Measurements from ENCODE around the gene CENPS. TPM values are rescaled to one million over a fixed set of nuclear protein-coding genes. Genes with fewer than 3 reads are reported as not detected.
A peak's percentile ranks its signal among the peaks of the same experiment; 100 is the strongest.

CENPS gene
- total RNA-seq, 1 experiment from 2014 or later, result 17.8 TPM

GRCh38 chr1:10396870-10397269 is 33.4 kb upstream of the CENPS start:
- peaks cover 14 to 18% of the 10 kb centered on the region in 2 experiments for H3K4me1 Mint-ChIP-seq
- no peaks in the 10 kb centered on the region for H3K79me1 ChIP-seq (ENCODE audit: insufficient read depth, low read depth, low read length, poor library complexity, severe bottlenecking)

More at GRCh38 chr1:10396870-10397269, 33.4 kb upstream of the CENPS start:
- no CpG with 5 or more reads among the region's 3 CpGs for WGBS (ENCODE audit: extremely low coverage, insufficient read length, low lambda C conversion rate)
- H2BK120ac ChIP-seq (ENCODE audit: low read depth, low read length, poor library complexity, severe bottlenecking), result no peak overlapping the region
- no peaks in the 10 kb centered on the region for H3K27me3 Mint-ChIP-seq (ENCODE audit: low read depth)
- no peak overlapping the region for H4K91ac ChIP-seq (ENCODE audit: insufficient read length, low read depth, low read length)
- no peak for TF ChIP-seq CTCF (conservative IDR thresholded peaks at IDR 0.05)
- no peak overlapping the region for H3K56ac ChIP-seq (ENCODE audit: insufficient read length, low read depth, low read length)
- no peak overlapping the region for H3K18ac ChIP-seq (ENCODE audit: insufficient read length, low read depth, low read length)
- no peak overlapping the region for H3K4ac ChIP-seq (ENCODE audit: low read depth, low read length)
- H2BK12ac ChIP-seq (ENCODE audit: insufficient read length, low read depth, low read length), result no peak overlapping the region
- peaks cover 11% of the 10 kb centered on the region for H3K79me2 ChIP-seq (ENCODE audit: insufficient read depth, low read length)
- DNase-seq, result no peak
- no peaks in the 10 kb centered on the region for H3K27me3 ChIP-seq (ENCODE audit: insufficient read depth, low read length)
- H3T11ph ChIP-seq (ENCODE audit: low read length), result no peak overlapping the region
- H3K4me2 ChIP-seq (ENCODE audit: insufficient read depth, insufficient read length, low read length), result no peak overlapping the region
- H2AFZ ChIP-seq (ENCODE audit: low read length), result no peak overlapping the region
- H2BK20ac ChIP-seq (ENCODE audit: low read depth, low read length, poor library complexity, severe bottlenecking), result no peak overlapping the region
- peaks cover 17 to 38% (median 29%) of the 10 kb centered on the region in 3 experiments for H3K36me3 Mint-ChIP-seq (ENCODE audit: insufficient read depth in 1 of 3, low read depth in 3 of 3)
- H2BK15ac ChIP-seq (ENCODE audit: low read depth, low read length), result no peak overlapping the region
- no peak overlapping the region for H3K23ac ChIP-seq (ENCODE audit: insufficient read length, low read depth, low read length)
- no peaks in the 10 kb centered on the region for H3K4me1 ChIP-seq (ENCODE audit: insufficient read depth, low read length)
- no peak overlapping the region for H2BK5ac ChIP-seq (ENCODE audit: insufficient read length, low read length)
- no peak overlapping the region for H3K9ac ChIP-seq (ENCODE audit: extremely low read depth, insufficient read length, low read length)
- no peaks in the 10 kb centered on the region for H4K20me1 ChIP-seq (ENCODE audit: control insufficient read depth, insufficient read depth, insufficient read length)
- no peak overlapping the region for H3K27ac Mint-ChIP-seq
- peak overlapping the region in 1 of 2 experiments; percentile 17; a peak in 2 of 5 replicates for H3K4me3 Mint-ChIP-seq
- no peak overlapping the region for H3K27ac ChIP-seq (ENCODE audit: insufficient read length, low read depth, low read length)
- H3K9me3 Mint-ChIP-seq, result peaks cover 3 to 6% of the 10 kb centered on the region in 2 experiments
- H3K14ac ChIP-seq (ENCODE audit: insufficient read depth, low read length), result no peak overlapping the region
- H4K8ac ChIP-seq (replicated peaks; ENCODE audit: insufficient read length, low read depth, low read length), result no peak overlapping the region
- no peak overlapping the region for H2AK5ac ChIP-seq (ENCODE audit: insufficient read length, low read length)
- no peak overlapping the region for H4K5ac ChIP-seq (ENCODE audit: insufficient read length, low read depth, low read length)
- H3K23me2 ChIP-seq (ENCODE audit: insufficient read length, low read depth, low read length, poor library complexity, severe bottlenecking), result peaks cover 16% of the 10 kb centered on the region
- H3K9me3 ChIP-seq (ENCODE audit: control insufficient read depth, low read depth, low read length), result no peaks in the 10 kb centered on the region
